HG03025 (cell line): ENCODE measurements around the gene SGSM1.

Source experiments
- ATAC-seq: cut with Tn5 transposase; IDR thresholded peaks from one replicate; pipeline ENCODE4 v1.9.1; 2021; ENCODE audit warnings: mild to moderate bottlenecking, moderate library complexity; ENCODE audit not compliant: unreplicated experiment, low FRiP score

SGSM1 gene

GRCh38 chr22:24805790-24806662 is at the start of gene SGSM1:
SGSM1 (plus strand) TSS chr22:24806211; CDS start chr22:24806326, 115 bp downstream.
- ATAC-seq, result no peak

GRCh38 chr22:24758164-24758799 is 47.7 kb upstream of the SGSM1 start:
- ATAC-seq, result no peak

GRCh38 chr22:24759765-24760164 is 46.2 kb upstream of the SGSM1 start:
- no peak for ATAC-seq

- ATAC-seq, result no peak
Observed at GRCh38 chr22:24760708-24761306, 45.2 kb upstream of the SGSM1 start.

DNA sequence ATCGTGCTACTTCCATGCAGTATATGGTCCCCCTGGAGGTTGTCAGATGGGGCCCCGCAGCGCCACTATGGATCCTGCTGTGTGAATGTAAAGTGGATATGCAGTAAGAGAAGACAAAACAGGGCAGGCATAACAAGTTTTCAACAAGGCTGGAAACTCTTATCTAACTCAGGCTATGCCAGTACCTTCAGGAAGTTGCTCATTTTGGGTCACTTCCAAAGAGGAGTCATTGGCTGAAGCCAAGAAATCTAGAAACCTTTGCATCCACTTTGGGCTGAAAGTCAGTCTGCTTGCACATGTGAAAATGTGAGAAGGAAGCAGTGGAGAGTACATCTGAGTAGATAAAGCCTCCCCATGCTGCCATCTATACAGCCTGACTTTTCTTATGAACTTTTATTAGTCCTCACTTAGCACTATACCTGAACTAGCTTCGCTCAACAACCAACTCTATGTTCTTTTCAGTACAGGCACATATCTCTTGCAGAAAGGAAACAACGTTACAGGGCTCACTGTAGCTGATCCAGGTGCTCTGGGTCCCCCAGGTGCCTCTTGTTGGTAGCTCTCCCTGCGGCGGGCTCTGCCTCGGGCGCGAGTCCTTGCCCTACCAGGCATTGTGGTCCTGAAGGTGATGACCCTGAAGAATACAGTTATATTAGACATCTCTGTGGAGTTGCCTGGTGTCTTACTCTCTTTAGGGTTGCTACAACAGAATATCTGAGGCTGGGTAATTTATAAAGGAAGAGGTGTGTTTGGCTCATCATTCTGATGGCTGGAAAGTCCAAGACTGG is 43.9 kb upstream of the SGSM1 start:
- no peak for ATAC-seq

DNA sequence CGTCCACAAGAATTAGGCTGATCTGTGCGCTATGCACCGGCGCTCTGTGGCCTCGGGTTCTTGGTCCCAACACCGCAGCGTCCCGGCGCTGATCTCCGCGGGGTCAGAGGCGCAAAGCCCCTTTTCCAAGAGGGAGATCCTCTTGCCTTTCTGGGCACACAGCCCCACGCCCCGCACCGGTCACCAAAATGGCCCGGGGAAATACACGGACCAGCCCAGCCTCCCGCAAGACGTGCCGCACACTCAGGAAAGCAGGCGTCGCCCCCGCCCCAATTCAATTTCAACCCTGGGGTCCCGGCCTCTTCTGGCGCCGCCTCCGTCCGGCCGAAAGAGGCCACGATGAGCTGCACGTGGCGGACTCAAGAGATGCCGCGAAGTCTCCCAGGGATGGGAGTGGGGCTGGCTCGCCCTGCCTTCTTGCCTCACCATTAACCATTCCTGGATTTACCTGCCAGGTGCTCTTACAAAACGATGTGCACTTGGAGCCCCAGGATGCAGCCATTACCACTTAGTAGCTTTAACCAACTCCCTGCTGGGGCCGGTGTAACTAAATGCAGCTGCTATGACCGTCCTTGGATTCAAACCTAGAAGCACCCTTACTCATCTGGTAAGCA is 42.0 kb upstream of the SGSM1 start:
- no peak for ATAC-seq

DNA sequence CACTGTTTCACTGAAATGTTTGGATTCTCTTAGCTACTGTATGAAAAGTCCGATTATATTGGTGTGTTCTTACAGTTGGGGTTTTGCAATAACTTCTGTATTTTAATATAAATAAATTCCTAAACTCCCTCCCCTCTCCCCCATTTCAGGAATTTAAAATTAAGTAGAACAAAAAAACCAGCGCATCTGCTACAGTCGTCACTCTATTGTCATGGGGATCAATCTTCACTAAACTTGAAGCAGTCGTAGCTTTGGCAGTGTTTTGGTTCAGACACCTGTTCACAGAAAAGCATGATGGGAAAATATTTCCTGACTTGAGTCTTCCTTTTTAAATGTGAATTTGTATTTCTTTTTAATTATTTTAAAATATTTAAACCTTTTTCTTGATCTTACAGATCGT is 40.8 kb upstream of the SGSM1 start:
- ATAC-seq, result no peak

DNA sequence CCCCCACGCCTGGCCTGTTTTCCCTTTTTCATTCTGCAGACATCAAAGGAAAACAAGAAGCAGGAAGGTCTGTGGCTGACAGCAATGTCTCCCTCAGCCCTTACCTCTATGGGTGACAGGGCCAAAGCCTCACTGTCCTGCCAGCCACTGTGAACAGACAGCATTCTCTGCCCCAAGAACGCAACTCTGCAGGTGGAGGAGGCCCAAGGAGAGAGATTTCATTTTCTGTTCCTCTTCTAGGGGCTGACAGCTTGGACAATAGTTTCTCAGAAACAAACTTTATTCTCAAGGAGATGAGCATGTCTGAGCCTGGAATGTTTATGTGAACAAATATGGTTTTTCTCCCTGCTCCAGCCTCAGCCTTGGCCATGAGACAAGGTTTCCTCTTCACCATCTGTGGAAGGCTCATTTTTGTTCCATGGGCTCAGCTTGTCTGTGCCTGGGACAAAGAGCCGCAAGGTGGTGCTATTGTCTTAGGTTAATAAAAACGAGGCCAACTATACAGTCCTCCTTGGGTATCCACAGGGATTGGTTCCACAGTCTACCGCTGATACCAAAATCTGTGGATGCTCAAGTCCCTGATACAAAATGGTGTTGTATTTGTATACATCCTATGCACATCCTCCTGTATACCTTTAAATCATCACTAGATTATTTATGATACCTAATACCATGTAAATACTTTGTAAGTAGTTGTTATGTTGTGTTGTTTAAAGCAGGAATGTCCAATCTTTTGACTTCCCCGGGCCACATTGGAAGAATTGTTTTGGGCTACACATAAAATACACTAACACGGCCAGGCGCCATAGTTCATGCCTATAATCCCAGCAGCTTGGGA is 37.3 kb upstream of the SGSM1 start:
- no peak for ATAC-seq

DNA sequence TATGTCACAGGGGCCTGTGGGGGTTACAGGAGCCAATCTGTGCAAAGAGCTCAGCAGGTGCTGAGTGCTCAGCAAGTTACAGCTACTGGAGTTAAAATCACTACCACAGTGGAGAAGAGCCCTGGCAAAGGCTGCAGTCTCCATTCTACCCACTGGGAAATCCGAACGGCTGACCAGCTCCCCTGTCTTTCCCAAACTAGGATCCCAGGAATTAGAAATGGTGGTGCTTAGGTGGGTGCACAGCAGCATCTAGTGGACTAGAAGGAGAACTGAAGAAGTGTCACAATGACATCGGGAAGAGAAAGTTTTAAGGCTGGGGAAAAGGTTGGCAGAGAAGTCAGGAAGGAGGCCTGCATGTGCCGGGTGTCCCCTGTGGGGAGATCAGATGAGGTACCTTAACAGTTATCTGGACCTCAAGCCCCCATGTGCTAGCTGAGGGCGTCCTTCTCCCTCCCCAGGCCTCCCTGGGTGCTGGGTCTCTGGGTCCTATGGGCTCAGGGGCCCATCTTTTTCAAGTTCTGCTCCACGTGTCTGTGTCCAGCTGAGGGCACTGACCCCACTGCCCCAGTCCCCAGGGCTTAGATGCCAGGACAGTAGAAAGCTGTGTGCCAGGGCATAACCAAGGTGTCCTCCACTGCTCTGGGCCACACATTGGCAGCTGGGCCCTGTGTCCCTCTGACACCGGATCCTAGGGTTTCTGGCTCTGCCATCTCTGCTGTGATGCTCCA is 33.4 kb upstream of the SGSM1 start:
- ATAC-seq, result no peak

DNA sequence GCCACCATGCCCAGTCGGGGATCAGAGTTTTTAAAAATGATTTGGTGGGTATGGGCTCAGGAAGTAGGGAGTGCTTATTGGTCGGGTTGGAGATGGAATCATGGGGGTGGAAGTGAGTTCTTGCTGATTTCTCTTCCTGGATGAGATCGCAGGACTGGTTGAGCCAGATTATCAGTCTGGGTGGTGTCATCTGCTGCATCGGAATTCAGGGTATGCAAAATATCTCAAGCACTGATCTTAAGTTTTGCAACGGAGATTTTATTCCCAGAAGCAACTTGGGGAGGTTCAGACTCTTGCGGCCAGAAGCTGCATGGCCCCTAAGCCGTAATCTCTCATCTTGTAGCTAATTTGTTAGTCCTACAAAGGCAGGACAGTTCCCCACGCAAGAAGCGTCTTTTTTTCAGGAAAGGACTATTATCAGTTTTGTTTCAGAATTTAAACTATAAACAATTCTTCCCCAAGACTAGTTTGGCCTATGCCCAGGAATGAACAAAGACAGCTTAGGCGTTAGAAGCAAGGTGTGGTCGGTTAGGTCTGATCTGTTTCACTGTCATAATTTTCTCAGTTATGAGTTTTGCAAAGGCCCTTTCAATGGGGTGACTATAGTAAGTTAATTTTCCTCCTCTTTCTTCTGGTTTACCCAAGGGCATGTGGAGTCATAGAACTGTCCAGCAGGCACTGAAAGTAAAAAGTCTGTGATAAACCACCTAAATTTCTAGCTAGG is 30.1 kb upstream of the SGSM1 start:
- ATAC-seq, result no peak

- no peak for ATAC-seq
Observed at GRCh38 chr22:24776525-24776924, 29.5 kb upstream of the SGSM1 start.

DNA sequence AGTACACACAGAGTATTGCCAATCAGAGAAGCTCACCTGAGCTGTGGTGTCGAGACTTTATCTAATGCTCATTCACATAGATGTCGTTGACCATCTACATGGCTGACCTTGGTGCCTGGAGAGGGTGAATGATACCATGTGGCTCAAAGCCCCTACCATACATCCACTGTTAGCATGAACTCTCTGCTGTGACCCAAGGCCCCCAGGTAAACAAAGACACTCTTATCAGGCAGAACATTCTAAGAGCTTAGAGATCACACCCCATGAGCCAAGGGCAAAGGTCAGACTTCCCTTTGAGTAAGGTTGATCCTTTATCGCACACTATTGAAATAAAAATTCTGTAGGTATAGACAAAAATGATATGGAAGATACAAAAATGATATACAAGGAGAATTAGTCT is 16.5 kb upstream of the SGSM1 start:
- ATAC-seq, result no peak

GRCh38 chr22:24791362-24791761 is 14.6 kb upstream of the SGSM1 start:
- ATAC-seq, result no peak

DNA sequence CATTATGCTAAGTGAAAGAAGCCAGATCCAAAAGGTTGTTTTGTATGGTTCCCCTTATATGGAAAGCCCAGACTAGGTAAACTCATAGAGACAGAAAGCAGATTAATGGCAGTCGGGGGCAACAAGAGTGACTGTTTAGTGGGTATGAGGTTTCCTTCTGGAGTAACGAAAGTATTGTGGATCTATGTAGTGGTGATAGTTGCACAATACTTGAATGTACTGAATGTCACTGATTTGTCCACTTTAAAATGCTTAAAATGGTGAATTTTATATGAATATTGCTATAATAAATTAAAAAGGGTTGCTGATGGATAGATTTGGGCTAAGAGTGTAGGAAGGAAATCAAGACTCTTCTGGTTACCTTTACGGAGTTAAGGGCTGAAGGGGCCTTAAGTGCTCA is 10.0 kb upstream of the SGSM1 start:
- no peak for ATAC-seq

GRCh38 chr22:24796860-24797259 is 9.2 kb upstream of the SGSM1 start:
- no peak for ATAC-seq

DNA sequence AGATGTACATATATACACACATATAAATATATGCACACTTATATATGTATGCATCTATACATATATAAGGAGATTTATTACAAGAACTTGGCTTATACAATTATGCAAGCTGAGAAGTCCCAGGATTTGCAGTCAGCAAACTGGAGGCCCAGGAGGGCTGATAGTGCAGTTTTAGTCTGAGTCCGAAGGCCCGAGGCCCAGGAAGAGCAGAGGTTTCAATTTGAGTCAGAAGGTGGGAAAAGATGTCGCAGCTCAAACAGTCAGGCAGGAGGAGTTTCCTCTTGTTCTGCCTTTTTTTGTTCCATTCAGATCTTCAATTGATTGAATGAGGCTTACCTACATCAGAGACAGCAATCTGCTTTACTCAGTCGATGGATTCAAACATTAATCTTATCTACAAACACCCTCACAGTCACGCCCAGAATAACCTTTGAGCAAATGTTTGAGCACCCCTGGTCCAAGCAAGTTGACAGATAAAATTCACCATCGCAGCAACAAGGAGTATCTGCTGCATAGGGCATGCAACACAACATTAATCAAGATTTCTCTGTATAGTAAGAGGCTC is 4.0 kb upstream of the SGSM1 start:
- no peak for ATAC-seq

DNA sequence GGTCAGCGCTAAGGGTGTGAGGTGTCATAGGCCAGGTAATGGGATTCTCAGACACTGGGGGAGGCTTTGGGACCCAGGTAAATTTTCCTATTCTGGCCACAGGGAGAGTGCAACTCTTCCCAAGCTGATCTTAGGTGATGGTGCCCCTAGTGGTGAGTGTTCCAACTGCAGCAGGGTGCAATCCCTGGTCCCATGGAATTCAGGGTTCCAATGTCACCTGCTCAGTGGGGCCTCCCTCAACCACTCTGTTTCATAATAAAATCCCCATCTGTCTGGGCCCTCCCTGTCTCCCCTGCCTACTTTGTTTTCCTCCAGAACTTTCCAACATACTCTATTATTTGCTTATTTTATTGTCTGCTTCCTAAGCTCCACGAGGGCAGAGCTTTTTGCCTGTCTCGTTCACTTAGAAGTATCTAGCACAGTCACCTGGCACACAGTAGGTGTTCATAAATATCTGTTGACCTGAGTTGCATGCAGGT is 2.9 kb upstream of the SGSM1 start:
- ATAC-seq, result no peak

GRCh38 chr22:24806663-24807001 is 621 bp downstream of the SGSM1 start:
- ATAC-seq, result no peak
